A673 (cell line): ENCODE data around the gene CCDC88C. TPM values are rescaled to one million over a fixed set of nuclear protein-coding genes. Genes with fewer than 3 reads are reported as not detected.

ENCODE experiments used
- BruUV-seq: library from RNA; stranded (reverse); fragments of 400-500 nt; replicated peaks from 2 replicates; lab custom pipeline; 2021; lab: Mats Ljungman, UMichigan
- CTCF ChIA-PET: fragments of 300-600 bp; sonication (Branson Sonifier 250); formaldehyde crosslinking; loops from one replicate; lab custom pipeline; 2022; ENCODE audit warnings: antibody characterized with exemption; lab: Charles Lee
- POLR2A ChIA-PET: fragments of 300-600 bp; sonication (Branson Sonifier 250); formaldehyde crosslinking; loops from one replicate; lab custom pipeline; 2022; ENCODE audit warnings: antibody characterized with exemption; ENCODE audit not compliant: low non-redundant PET; lab: Charles Lee
- DNase-seq: peaks from one replicate; pipeline ENCODE4 v3.0.0-alpha.2; 2015; ENCODE audit warnings: low spot score
- H3K27ac ChIP-seq: fragments of 200-600 bp; sonication (generic); 2 replicates; pipeline ENCODE4 v1.5.1; 2016; ENCODE audit warnings: mixed run types, low read depth, mild to moderate bottlenecking, mixed read lengths, antibody characterized with exemption, low read length; ENCODE audit not compliant: poor library complexity, severe bottlenecking
- H3K27me3 ChIP-seq: fragments of 200-600 bp; sonication (generic); replicated peaks from 2 replicates; pipeline ENCODE4 v1.6.1; 2017; ENCODE audit warnings: mixed run types, low read depth, mild to moderate bottlenecking, mixed read lengths, antibody characterized with exemption, low read length; ENCODE audit not compliant: insufficient read depth, poor library complexity
- H3K36me3 ChIP-seq: fragments of 200-600 bp; sonication (generic); 2 replicates; pipeline ENCODE4 v1.6.1; 2016; ENCODE audit warnings: mixed run types, mild to moderate bottlenecking, mixed read lengths, antibody characterized with exemption, low read length; ENCODE audit not compliant: insufficient read depth, poor library complexity, severe bottlenecking
- H3K4me1 ChIP-seq: fragments of 200-600 bp; sonication (generic); 2 replicates; pipeline ENCODE4 v1.6.1; 2017; ENCODE audit warnings: mixed run types, mild to moderate bottlenecking, mixed read lengths, antibody characterized with exemption, low read length; ENCODE audit not compliant: insufficient read depth, poor library complexity, severe bottlenecking
- H3K4me3 ChIP-seq: fragments of 200-600 bp; sonication (generic); 2 replicates; pipeline ENCODE4 v1.5.1; 2016; ENCODE audit warnings: low read depth, mixed run types, mild to moderate bottlenecking, mixed read lengths, low read length; ENCODE audit not compliant: poor library complexity, severe bottlenecking
- H3K9me3 ChIP-seq: fragments of 200-600 bp; sonication (generic); 2 replicates; pipeline ENCODE4 v1.6.1; 2016; ENCODE audit warnings: mixed run types, low read depth, mild to moderate bottlenecking, mixed read lengths, antibody characterized with exemption, low read length; ENCODE audit not compliant: poor library complexity, severe bottlenecking
- CTCF ChIP-seq: fragments of 300-800, 200-600 bp; sonication (generic); conservative IDR thresholded peaks from 2 replicates; pipeline ENCODE4 v1.5.1; 2017; ENCODE audit warnings: low read depth, mild to moderate bottlenecking, antibody characterized with exemption, low read length, moderate library complexity, mixed read lengths
- EZH2 ChIP-seq: fragments of 200-600 bp; sonication (generic); IDR thresholded peaks from 2 replicates; pipeline ENCODE4 v1.6.1; 2017; ENCODE audit warnings: borderline replicate concordance, low read depth, mild to moderate bottlenecking, mixed read lengths, antibody characterized with exemption, low read length; ENCODE audit not compliant: poor library complexity, severe bottlenecking
- intact Hi-C: fragments of 100-400 bp; cut with micrococcal nuclease; formaldehyde crosslinking; loops from one replicate; pipeline ENCODE4 v1.10.0; 2022; ENCODE audit not compliant: unreplicated experiment
- total RNA-seq: library from RNA; stranded (reverse); gene quantifications from 2 replicates; pipeline ENCODE4 v1.2.3, GENCODE V29; 2021

Gene CCDC88C
- total RNA-seq, 1 experiment from 2014 or later, result 49.1 TPM

- CTCF ChIA-PET, result interaction anchor here (0.6 kb wide), 1 partner anchor 223 kb away, joined by 4 read pairs; no protein-coding TSS in a partner anchor
- Histone ChIP-seq H3K9me3 (no peaks in the 10 kb centered on the region), H3K27me3 (no peaks in the 10 kb centered on the region), H3K4me3 (no peak overlapping the region), H3K36me3 (no peaks in the 10 kb centered on the region), H3K4me1 (peaks cover 13% of the 10 kb centered on the region), H3K27ac (no peak overlapping the region)
- no TSS peak for BruUV-seq
- no peak for DNase-seq
- TF ChIP-seq EZH2 (no peak), CTCF (no peak)
- POLR2A ChIA-PET, result no interaction called here
- intact Hi-C loops, result no loop called here
Observed at GRCh38 chr14:91396013-91396660, 21.5 kb downstream of the CCDC88C start.

GRCh38 chr14:91395466-91395865, 22.2 kb downstream of the CCDC88C start:
- DNase-seq, result no peak
- no peak overlapping the region for H3K27ac ChIP-seq
- no peaks in the 10 kb centered on the region for H3K36me3 ChIP-seq
- peaks cover 15% of the 10 kb centered on the region for H3K4me1 ChIP-seq
- POLR2A ChIA-PET, result no interaction called here
- H3K4me3 ChIP-seq, result no peak overlapping the region
- H3K9me3 ChIP-seq, result no peaks in the 10 kb centered on the region
- TF ChIP-seq CTCF, result no peak
- TF ChIP-seq EZH2, result no peak
- intact Hi-C loops, result no loop called here
- H3K27me3 ChIP-seq, result no peaks in the 10 kb centered on the region
- CTCF ChIA-PET, result no interaction called here
- no TSS peak for BruUV-seq

DNA sequence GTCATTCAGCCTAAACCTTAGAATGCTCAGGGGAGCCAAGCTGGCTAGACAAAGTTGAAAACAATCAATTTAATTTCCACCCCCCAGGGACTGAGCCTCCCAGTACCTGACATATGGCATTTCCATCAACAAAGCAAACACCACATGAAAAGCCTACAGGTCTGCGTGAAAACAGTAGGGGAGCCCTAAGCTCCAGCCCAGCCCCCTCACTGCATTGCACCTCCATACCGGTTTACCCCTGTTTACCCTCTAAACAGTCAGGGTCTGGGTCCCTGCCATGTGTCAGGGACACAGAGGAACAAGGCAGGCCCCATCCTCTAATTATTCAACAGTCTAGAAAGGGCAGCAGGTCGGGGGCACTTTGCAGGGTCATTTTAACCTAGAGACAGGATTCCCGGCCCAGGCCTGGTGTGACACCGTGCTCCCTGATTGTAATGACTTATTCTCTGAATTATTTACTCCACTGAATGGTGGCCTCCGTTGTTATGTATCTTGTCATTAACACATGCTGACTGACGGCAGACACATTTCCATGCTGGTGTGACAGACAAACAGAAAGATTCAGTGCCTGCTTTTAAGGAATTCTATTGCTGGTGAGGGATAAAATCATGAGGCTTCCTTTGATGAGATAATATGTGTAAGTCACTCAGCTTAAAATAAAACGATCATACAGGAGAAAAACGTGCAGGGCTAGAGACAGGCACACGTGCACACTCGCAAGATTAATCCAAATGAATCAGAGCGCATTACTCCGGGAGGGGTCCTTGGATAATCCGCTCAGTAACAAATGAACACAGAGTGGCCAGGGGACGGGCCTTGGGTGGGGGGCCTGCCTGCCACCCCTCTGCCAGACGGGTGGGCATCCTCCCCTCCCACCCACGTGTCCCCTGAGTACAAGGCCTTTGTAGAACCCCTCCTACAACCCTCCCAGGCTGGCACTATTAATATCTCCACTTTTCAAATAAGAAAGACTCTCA, 23.2 kb downstream of the CCDC88C start:
- ChIA-PET CTCF (no interaction called here), POLR2A (no interaction called here)
- H3K4me3 ChIP-seq, result no peak overlapping the region

More for the DNA sequence above, 23.2 kb downstream of the CCDC88C start:
- TF ChIP-seq CTCF (no peak), EZH2 (no peak)
- DNase-seq, result no peak
- Histone ChIP-seq H3K27me3 (no peaks in the 10 kb centered on the region), H3K36me3 (no peaks in the 10 kb centered on the region), H3K9me3 (no peaks in the 10 kb centered on the region), H3K27ac (no peak overlapping the region), H3K4me1 (peaks cover 21% of the 10 kb centered on the region)
- BruUV-seq, result no TSS peak
- intact Hi-C loops, result no loop called here
